Mesenchymal stem cell (in vitro differentiated cells and primary cell): ENCODE data around the gene TBC1D22A.

Experiments used
- DNase-seq: peaks from one replicate; pipeline ENCODE4 v3.0.0-alpha.2; 2013
- H2AFZ ChIP-seq: one replicate; pipeline ENCODE4 v1.6.1; 2013; ENCODE audit warnings: low read depth, mild to moderate bottlenecking, control low read depth, inconsistent platforms, low read length, moderate library complexity
- H2AK5ac ChIP-seq: 2 replicates; pipeline ENCODE4 v1.6.1; 2013; ENCODE audit warnings: low read length, moderate library complexity, mild to moderate bottlenecking, inconsistent platforms; ENCODE audit not compliant: severe bottlenecking
- H2BK120ac ChIP-seq: one replicate; pipeline ENCODE4 v1.6.1; 2013; ENCODE audit warnings: low read depth, mild to moderate bottlenecking, inconsistent platforms, low read length, moderate library complexity
- H2BK12ac ChIP-seq, 2 experiments: one replicate each; pipeline ENCODE4 v1.6.1; 2013; ENCODE audit warnings: inconsistent platforms in 2 of 2, low read length in 2 of 2, mild to moderate bottlenecking in 2 of 2, moderate library complexity in 2 of 2, control low read depth in 1 of 2
- H2BK15ac ChIP-seq: one replicate; pipeline ENCODE4 v1.6.1; 2013; ENCODE audit warnings: mild to moderate bottlenecking, low read depth, inconsistent platforms; ENCODE audit not compliant: poor library complexity, severe bottlenecking
- H2BK5ac ChIP-seq: 2 replicates; pipeline ENCODE4 v1.6.1; 2013; ENCODE audit warnings: low read depth, mild to moderate bottlenecking, low read length, control low read depth, inconsistent platforms; ENCODE audit not compliant: poor library complexity, severe bottlenecking
- H3K14ac ChIP-seq, 2 experiments: one replicate each; pipeline ENCODE4 v1.6.1; 2013; ENCODE audit warnings: inconsistent platforms in 2 of 2, low read length in 2 of 2, control low read depth in 1 of 2, mild to moderate bottlenecking in 1 of 2, moderate library complexity in 1 of 2
- H3K18ac ChIP-seq, 2 experiments: one replicate each; pipeline ENCODE4 v1.6.1; 2013; ENCODE audit warnings: inconsistent platforms in 2 of 2, low read length in 2 of 2, control low read depth in 1 of 2, low read depth in 1 of 2, mild to moderate bottlenecking in 1 of 2
- H3K23ac ChIP-seq, 2 experiments: one replicate each; pipeline ENCODE4 v1.6.1; 2013; ENCODE audit warnings: inconsistent platforms in 2 of 2, low read length in 2 of 2, mild to moderate bottlenecking in 2 of 2, moderate library complexity in 2 of 2, control low read depth in 1 of 2
- H3K27ac ChIP-seq: 2 replicates; pipeline ENCODE4 v1.5.1; 2013; ENCODE audit warnings: mild to moderate bottlenecking, moderate library complexity, low read length, control low read depth, inconsistent platforms; ENCODE audit not compliant: poor library complexity, severe bottlenecking
- H3K27me3 ChIP-seq, 2 experiments: 2 replicates each; pipeline versions ENCODE4 v1.6.1 to v1.7.0; 2013; ENCODE audit warnings: low read length in 2 of 2, mild to moderate bottlenecking in 2 of 2, moderate library complexity in 2 of 2, control low read depth in 1 of 2, inconsistent platforms in 1 of 2; ENCODE audit not compliant: control insufficient read depth in 1 of 2, insufficient read depth in 1 of 2
- H3K36me3 ChIP-seq, 2 experiments: 2 replicates each; pipeline versions ENCODE4 v1.6.1 to v1.7.0; 2013; ENCODE audit warnings: low read length in 2 of 2, control low read depth in 1 of 2, inconsistent platforms in 1 of 2, low read depth in 1 of 2, mild to moderate bottlenecking in 1 of 2; ENCODE audit not compliant: insufficient read depth in 2 of 2, control insufficient read depth in 1 of 2
- H3K4ac ChIP-seq, 2 experiments: one replicate each; pipeline ENCODE4 v1.6.1; 2013; ENCODE audit warnings: inconsistent platforms in 2 of 2, low read length in 2 of 2, mild to moderate bottlenecking in 2 of 2, moderate library complexity in 2 of 2, control low read depth in 1 of 2, low read depth in 1 of 2
- H3K4me1 ChIP-seq: 2 replicates; pipeline ENCODE4 v1.6.1; 2013; ENCODE audit warnings: low read depth, low read length, control low read depth; ENCODE audit not compliant: control insufficient read depth, insufficient read depth
- H3K4me2 ChIP-seq: 2 replicates; pipeline ENCODE4 v1.6.1; 2013; ENCODE audit warnings: low read length, mild to moderate bottlenecking, inconsistent platforms; ENCODE audit not compliant: poor library complexity, severe bottlenecking
- H3K4me3 ChIP-seq, 2 experiments: 2 replicates each; pipeline versions ENCODE4 v1.5.1 to v1.7.0; 2013; ENCODE audit warnings: low read length in 2 of 2, mild to moderate bottlenecking in 2 of 2, control low read depth in 1 of 2, low read depth in 1 of 2; ENCODE audit not compliant: insufficient read depth in 1 of 2
- H3K79me1 ChIP-seq: replicated peaks from 2 replicates; pipeline ENCODE4 v1.6.1; 2013; ENCODE audit warnings: mild to moderate bottlenecking, control low read depth, low read length, inconsistent platforms; ENCODE audit not compliant: poor library complexity, severe bottlenecking
- H3K9ac ChIP-seq: 2 replicates; pipeline ENCODE4 v1.7.0; 2013; ENCODE audit warnings: mild to moderate bottlenecking, low read length, moderate library complexity
- H3K9me3 ChIP-seq: 2 replicates; pipeline ENCODE4 v1.7.0; 2013; ENCODE audit warnings: mild to moderate bottlenecking, low read length; ENCODE audit not compliant: control insufficient read depth
- H4K8ac ChIP-seq: one replicate; pipeline ENCODE4 v1.6.1; 2013; ENCODE audit warnings: inconsistent platforms, mild to moderate bottlenecking, low read length, moderate library complexity
- H4K91ac ChIP-seq: one replicate; pipeline ENCODE4 v1.6.1; 2013; ENCODE audit warnings: mild to moderate bottlenecking, low read length, inconsistent platforms
- WGBS: methylation state at CpG from one replicate; pipeline ENCODE4 v1.1.7; 2013; ENCODE audit warnings: mixed read lengths; 5-methylcytosine and 5-hydroxymethylcytosine counted together

TBC1D22A gene

GRCh38 chr22:46934172-46934745 is 171.8 kb downstream of the TBC1D22A start:
- Histone ChIP-seq H2BK12ac (peak overlapping the region; percentile 20 to 81), H3K4me3 (peak overlapping the region in 1 of 2 experiments; percentile 52), H2AFZ (no peak overlapping the region), H3K79me1 (peaks cover 9% of the 10 kb centered on the region), H3K9ac (peak overlapping the region; percentile 64), H3K9me3 (no peaks in the 10 kb centered on the region), H4K91ac (peak overlapping the region; percentile 22), H2AK5ac (peak overlapping the region; percentile 92), H3K27me3 (no peaks in the 10 kb centered on the region), H3K23ac (no peak overlapping the region), H3K4me2 (no peak overlapping the region), H3K4ac (peak overlapping the region in 1 of 2 experiments; percentile 86), H2BK15ac (no peak overlapping the region), H2BK120ac (no peak overlapping the region), H3K4me1 (peaks cover 42% of the 10 kb centered on the region), H3K18ac (peak overlapping the region; percentile 25 to 93), H3K36me3 (peaks cover 0 to 13% of the 10 kb centered on the region in 2 experiments), H3K27ac (peak overlapping the region; percentile 92), H2BK5ac (peak overlapping the region; percentile 11), H4K8ac (peak overlapping the region; percentile 1), H3K14ac (peak overlapping the region in 1 of 2 experiments; percentile 93)
- no peak for DNase-seq
- WGBS, result 81% methylated on average over 14 of the region's 14 CpGs

- Histone ChIP-seq H3K4me1 (peaks cover 38% of the 10 kb centered on the region), H4K91ac (peak overlapping the region; percentile 3), H3K9ac (peak overlapping the region; percentile 64), H2BK15ac (no peak overlapping the region), H2BK120ac (no peak overlapping the region), H2AK5ac (peak overlapping the region; percentile 94), H3K9me3 (no peaks in the 10 kb centered on the region), H3K27ac (peak overlapping the region; percentile 92), H3K4me2 (peak overlapping the region; percentile 14), H3K36me3 (peaks cover 0 to 12% of the 10 kb centered on the region in 2 experiments), H4K8ac (peak overlapping the region; percentile 62), H3K18ac (peak overlapping the region; percentile 4 to 93), H2BK12ac (peak overlapping the region in 1 of 2 experiments; percentile 81), H3K27me3 (no peaks in the 10 kb centered on the region), H3K14ac (peak overlapping the region in 1 of 2 experiments; percentile 93), H3K4ac (peak overlapping the region in 1 of 2 experiments; percentile 83), H2BK5ac (peak overlapping the region; percentile 20), H3K23ac (no peak overlapping the region), H2AFZ (no peak overlapping the region), H3K4me3 (peak overlapping the region in 1 of 2 experiments; percentile 52), H3K79me1 (peaks cover 11% of the 10 kb centered on the region)
- WGBS, result 40% methylated on average over 14 of the region's 14 CpGs
- peak; percentile 98 for DNase-seq
Observed at GRCh38 chr22:46934746-46935491, 172.5 kb downstream of the TBC1D22A start.

GRCh38 chr22:46935506-46936377 is 173.3 kb downstream of the TBC1D22A start:
- H3K4ac ChIP-seq, result peak overlapping the region in 1 of 2 experiments; percentile 3
- H3K14ac ChIP-seq, result no peak overlapping the region
- no peak overlapping the region for H2BK15ac ChIP-seq
- no peak overlapping the region for H3K18ac ChIP-seq
- H3K9ac ChIP-seq, result no peak overlapping the region
- H4K8ac ChIP-seq, result no peak overlapping the region
- H3K9me3 ChIP-seq, result no peaks in the 10 kb centered on the region
- H4K91ac ChIP-seq, result no peak overlapping the region
- peak overlapping the region; percentile 54 to 56 for H2BK12ac ChIP-seq
- H2AFZ ChIP-seq, result no peak overlapping the region
- H3K4me3 ChIP-seq, result no peak overlapping the region
- H3K27ac ChIP-seq, result peak overlapping the region; percentile 78
- H3K4me2 ChIP-seq, result no peak overlapping the region
- peaks cover 36% of the 10 kb centered on the region for H3K4me1 ChIP-seq
- H2BK120ac ChIP-seq, result no peak overlapping the region
- peaks cover 11% of the 10 kb centered on the region for H3K79me1 ChIP-seq
- peaks cover 0 to 13% of the 10 kb centered on the region in 2 experiments for H3K36me3 ChIP-seq
- no peak overlapping the region for H3K23ac ChIP-seq
- peak; percentile 28 for DNase-seq
- H3K27me3 ChIP-seq, result no peaks in the 10 kb centered on the region
- peak overlapping the region; percentile 94 for H2AK5ac ChIP-seq
- 88% methylated on average over 24 of the region's 24 CpGs for WGBS
- H2BK5ac ChIP-seq, result peak overlapping the region; percentile 20
